ENCODE measurements around the gene FBXL17.
"Not testable (repeated sequence)": the region's sequence is repeated elsewhere in the genome, so short reads cannot be mapped to it uniquely, and the experiment has no call there.

Gene FBXL17

GRCh38 chr5:108297042-108297601 lies 84.8 kb downstream of the FBXL17 start:
- DNase-seq = no peak

GRCh38 chr5:108295578-108296368 lies 86.1 kb downstream of the FBXL17 start:
- DNase-seq = no peak

DNA sequence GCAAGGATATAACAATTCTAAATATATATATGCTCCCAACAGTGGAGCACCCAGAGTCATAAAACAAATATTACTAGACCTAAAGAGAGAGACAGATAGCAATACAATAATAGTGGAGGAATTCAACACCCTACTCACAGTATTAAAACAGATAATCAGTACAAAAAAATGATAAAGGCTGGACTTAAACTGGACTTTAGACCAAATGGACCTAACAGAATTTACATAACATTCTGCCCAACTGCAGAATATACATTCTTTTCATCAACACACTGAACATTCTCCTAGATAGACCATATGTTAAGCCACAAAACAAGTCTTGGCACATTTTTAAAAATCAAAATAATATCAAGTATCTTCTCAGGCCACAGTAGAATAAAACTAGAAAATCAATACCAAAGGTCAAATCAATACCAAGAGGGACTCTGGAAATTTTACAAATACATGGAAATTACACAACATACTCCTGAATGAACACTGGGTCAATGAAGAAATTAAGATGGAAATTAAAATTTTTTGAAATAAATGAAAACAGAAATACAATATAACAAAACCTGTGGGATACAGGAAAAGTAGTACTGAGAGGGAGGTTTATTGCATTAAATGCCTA lies 100.8 kb downstream of the FBXL17 start:
- DNase-seq = no peak

- DNase-seq = no peak
Measured at GRCh38 chr5:108280248-108280647, 101.7 kb downstream of the FBXL17 start.

- DNase-seq = no peak
Measured at GRCh38 chr5:108278285-108279240, 103.3 kb downstream of the FBXL17 start.

- DNase-seq = no peak
Measured at GRCh38 chr5:108276187-108277050, 105.5 kb downstream of the FBXL17 start.

DNA sequence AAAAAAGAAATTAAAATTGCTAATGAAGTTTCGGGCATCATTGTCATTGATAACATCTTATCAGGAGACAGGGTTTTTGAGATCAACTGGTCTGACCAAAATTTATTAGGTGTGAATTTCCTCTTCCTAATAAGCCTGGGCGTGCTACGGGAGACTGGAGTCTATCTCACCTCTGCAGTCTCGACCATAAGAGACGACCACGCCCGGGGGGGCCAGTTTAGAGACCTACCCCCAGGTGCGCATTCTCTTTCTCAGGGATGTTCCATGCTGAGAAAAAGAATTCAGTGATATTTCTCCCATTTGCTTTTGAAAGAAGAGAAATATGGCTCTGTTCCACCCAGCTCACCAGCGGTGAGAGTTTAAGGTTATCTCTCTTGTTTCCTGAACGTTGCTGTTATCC lies 107.8 kb downstream of the FBXL17 start:
- DNase-seq = not testable (repeated sequence)

DNA sequence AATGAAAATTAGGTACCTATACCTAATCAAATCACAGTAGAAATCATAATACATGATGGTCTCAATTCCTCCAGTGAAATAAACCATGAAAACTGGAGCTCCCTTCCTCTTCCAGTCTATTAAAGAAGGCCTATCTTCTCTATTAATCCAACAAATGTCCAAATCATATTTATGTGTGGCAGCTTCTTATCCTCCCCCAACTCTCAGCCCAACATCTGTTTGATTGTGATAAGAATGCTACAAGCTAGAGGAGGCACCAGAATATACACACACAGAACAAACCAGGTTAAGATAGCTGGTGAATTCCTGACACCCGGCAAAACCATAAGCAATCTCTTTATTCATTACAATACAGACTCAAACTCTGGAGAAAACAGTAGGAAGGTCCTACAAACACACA lies 110.8 kb downstream of the FBXL17 start:
- no peak for DNase-seq

- no peak for DNase-seq
Measured at GRCh38 chr5:108266242-108266641, 115.7 kb downstream of the FBXL17 start.

DNA sequence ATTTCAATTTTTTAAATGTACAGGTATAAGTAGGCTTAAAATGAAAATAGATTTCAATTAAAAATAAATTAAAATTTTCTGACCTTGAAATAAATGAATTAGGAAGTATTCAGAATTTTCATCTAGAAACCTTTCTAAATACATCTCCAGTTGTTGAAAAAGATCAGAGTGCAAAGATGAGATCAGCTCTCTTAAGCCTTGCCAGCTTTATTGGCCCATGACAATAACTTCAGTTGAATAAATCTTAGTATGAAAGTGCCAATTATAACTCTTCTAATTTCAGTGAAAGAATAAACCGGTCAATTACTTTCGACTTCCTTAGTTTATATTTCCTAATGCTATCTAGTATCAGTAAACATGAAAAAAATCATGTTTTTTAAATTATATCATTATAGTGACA lies 117.4 kb downstream of the FBXL17 start:
- DNase-seq = no peak

- no peak for DNase-seq
Measured at GRCh38 chr5:108263338-108263737, 118.6 kb downstream of the FBXL17 start.

DNA sequence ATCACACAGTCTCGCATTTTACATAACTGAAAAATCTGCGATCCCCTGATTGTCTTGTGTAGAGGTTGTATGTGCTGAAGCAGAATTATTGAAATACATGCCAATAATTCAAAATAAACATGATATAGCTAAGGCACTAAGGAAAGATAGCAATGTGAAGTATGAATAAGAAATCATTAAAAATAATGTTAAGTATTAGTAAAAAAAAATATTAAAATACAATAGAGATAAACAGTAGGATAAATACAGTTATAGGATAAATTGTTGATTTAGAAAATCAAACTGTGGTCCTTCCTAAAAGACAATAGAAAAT lies 121.1 kb downstream of the FBXL17 start:
- no peak for DNase-seq

GRCh38 chr5:108260117-108260857 lies 121.6 kb downstream of the FBXL17 start:
- DNase-seq = peak; percentile 59

GRCh38 chr5:108259306-108259705 lies 122.6 kb downstream of the FBXL17 start:
- DNase-seq = peak; percentile 33

GRCh38 chr5:108257996-108258395 lies 123.9 kb downstream of the FBXL17 start:
- DNase-seq = no peak

DNA sequence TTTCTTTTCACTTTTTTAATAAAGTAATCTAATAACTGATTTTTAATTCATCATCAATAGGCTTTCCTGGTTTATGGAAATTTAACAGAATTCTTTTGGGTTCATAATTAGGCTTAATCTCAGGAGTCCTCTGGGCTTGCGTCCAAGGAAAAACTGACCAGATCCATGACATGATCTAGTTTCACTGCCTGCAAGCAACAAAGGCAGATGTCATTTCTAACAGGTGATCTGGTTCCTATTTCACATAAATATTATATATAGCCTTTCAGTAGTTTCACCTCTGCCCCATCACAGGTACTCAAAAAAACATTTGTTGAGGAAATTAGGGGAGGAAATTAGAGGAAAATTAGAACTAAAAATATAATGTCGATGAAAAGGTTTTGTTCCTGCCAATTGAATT lies 126.4 kb downstream of the FBXL17 start:
- no peak for DNase-seq

- no peak for DNase-seq
Measured at GRCh38 chr5:108251350-108251749, 130.5 kb downstream of the FBXL17 start.

- DNase-seq = no peak
Measured at GRCh38 chr5:108249785-108250426, 132.0 kb downstream of the FBXL17 start.

DNA sequence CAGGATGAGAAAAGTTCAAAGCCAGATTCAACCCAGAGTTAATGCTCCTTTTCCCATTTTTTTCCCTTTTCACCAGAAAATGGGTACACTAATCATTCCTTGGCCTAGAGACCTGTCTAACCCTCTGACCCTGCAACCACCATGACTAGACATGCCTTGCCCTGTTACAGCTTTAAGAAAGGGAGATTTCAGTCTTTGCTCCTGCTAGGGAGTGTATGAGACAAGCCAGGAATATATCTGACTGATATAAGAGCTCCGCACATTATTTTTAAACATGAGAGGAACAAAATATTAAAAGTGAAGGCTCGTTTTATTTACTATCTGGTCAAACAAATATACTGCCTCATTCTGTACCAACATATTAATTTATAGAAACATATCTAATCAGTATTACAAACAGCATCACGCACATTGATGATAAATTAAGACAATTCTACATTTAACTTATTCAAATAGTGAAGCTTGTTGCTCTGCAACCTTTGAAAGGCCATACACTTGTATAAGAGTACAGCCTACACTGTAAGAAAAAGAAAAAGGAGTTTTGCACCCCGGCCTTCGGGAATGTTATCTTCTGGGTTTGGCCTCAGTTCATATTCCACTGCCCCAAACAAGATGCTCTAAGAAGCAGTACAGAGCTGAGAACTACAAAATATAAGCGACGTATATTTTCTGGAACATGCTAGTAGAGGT lies 132.7 kb downstream of the FBXL17 start:
- DNase-seq = no peak
